ENCODE data around the gene EFCC1. TPM values are rescaled to one million over a fixed set of nuclear protein-coding genes. Genes with fewer than 3 reads are reported as not detected.

EFCC1 gene
- total RNA-seq, 2 experiments from 2014 or later = 0.10 to 0.20 TPM

DNA sequence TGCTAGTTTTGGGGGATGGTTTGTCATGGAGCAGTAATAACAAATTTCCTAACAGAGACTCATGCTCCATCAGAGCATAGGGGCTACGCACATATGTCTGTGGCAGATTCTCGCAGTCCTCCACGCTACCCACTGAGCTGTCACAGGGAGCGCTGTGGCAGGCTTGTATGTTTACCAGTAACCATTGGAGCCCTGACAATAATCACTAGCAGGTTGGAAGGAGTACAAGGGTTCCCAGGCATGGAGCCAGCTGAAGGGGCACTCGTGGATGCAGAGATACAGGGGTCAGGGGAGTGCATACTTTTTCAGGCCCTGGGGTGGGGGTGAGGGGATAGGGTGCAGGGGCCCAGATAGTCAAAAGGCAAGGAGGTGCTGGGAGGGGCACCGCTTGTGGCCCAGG, 51.6 kb downstream of the EFCC1 start:
- DNase-seq = no peak
- peaks cover 10% of the 10 kb centered on the region for H3K4me1 Mint-ChIP-seq (ENCODE audit: low read depth)
- CTCF ChIA-PET = interaction anchor here (0.6 to 5.4 kb wide), 36 partner anchors 9 to 263 kb away, joined by 3 to 64 read pairs (median 7); partner anchors contain the start of genes COPG1 and RAB43

DNA sequence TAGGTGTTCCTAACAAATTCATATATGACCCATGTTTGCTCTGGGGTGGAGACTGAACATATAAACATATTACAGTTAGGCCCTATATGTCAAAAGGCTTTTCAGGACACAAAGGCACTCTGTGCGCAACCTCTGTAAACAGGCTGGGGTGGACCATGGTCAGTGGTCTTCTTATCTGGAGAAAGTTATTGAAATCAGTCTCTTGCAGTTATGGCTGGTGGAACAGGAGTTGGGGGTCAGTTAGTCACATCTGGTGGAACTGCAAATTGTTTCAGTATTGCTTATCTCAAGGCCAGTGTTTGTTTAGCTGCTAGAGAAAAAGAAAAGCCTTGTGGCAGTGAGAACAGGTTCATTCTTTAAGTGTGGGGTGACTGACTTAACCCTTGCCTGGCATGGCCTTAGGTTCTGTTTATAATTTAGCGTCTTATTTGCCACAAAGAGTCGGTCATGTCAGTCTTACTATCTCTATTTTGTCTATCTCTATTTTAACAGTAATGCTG, 53.6 kb downstream of the EFCC1 start:
- CTCF ChIA-PET = interaction anchor here (1.0 to 5.4 kb wide), 14 partner anchors 11 to 190 kb away, joined by 4 to 64 read pairs (median 16); partner anchors contain the start of genes ACAD9 and RAB43
- H3K9me3 Mint-ChIP-seq = no peaks in the 10 kb centered on the region
- H3K27ac Mint-ChIP-seq = no peak overlapping the region
- intact Hi-C loops (cut with micrococcal nuclease) = loop anchor here (5.0 kb wide), 1 partner anchor 128 kb away; the partner anchor contains the start of gene CNBP
- peaks cover 15% of the 10 kb centered on the region for H3K4me1 Mint-ChIP-seq (ENCODE audit: low read depth)
- no peak for DNase-seq
- H3K27me3 Mint-ChIP-seq (ENCODE audit: low read depth) = no peaks in the 10 kb centered on the region
- H3K36me3 Mint-ChIP-seq (ENCODE audit: low read depth) = no peaks in the 10 kb centered on the region
- no peak overlapping the region for H3K4me3 Mint-ChIP-seq

More for the DNA sequence above, 51.6 kb downstream of the EFCC1 start:
- Mint-ChIP-seq H3K4me3 (no peak overlapping the region), H3K27me3 (ENCODE audit: low read depth) (no peaks in the 10 kb centered on the region), H3K36me3 (ENCODE audit: low read depth) (peaks cover 4% of the 10 kb centered on the region), H3K9me3 (peaks cover 8% of the 10 kb centered on the region), H3K27ac (no peak overlapping the region)
- intact Hi-C loops (cut with micrococcal nuclease) = loop anchor here (1.0 to 5.0 kb wide), 7 partner anchors 50 to 264 kb away; partner anchors contain the start of genes CNBP and ISY1

- no peaks in the 10 kb centered on the region for H3K27me3 Mint-ChIP-seq (ENCODE audit: low read depth)
- no peaks in the 10 kb centered on the region for H3K9me3 Mint-ChIP-seq
- H3K4me3 Mint-ChIP-seq = no peak overlapping the region
- no peak for DNase-seq
- peaks cover 15% of the 10 kb centered on the region for H3K4me1 Mint-ChIP-seq (ENCODE audit: low read depth)
- CTCF ChIA-PET = interaction anchor here (1.8 to 5.4 kb wide), 2 partner anchors 63 to 188 kb away, joined by 11 to 63 read pairs; partner anchors contain the start of gene RAB43
- H3K36me3 Mint-ChIP-seq (ENCODE audit: low read depth) = no peaks in the 10 kb centered on the region
- no peak overlapping the region for H3K27ac Mint-ChIP-seq
- intact Hi-C loops (cut with micrococcal nuclease) = no loop called here
Measured at GRCh38 chr3:129056451-129057173, 55.5 kb downstream of the EFCC1 start.

GRCh38 chr3:129057249-129057648, 56.1 kb downstream of the EFCC1 start:
- H3K27ac Mint-ChIP-seq = no peak overlapping the region

DNA sequence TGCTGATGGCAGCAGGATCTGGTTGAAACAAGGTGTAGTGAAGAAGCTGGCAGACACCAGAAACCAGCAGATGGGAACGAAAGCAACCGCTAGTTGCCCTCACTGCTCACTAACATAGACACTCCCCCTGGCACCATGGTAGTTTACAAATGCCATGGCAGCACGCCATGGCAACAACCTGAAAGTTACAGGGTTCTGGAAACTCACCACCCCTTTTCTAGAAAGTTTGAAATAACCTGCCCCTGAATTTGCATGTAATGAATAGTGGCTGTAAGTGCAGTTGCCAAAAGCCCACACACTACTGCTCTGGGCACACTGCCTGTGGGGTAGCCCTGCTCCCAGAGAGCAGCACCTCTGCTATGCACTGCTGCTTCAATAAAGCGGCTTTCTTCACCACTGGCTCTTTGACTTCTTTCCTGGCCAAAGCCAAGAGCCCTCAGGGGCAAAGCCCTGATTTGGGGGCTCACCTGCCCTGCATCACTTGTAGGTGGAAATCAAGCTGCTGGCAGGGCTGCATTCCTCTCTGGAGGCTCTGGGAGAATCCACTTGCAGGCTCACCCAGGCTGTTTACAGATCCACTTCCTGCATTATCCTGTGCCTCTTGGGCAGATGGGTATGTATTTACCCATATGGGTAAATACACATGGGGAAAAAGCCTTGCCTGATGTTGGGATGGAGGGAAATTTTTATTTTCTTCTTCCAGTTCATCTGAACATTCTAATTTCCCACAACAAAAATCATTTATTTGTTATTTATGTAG, 57.5 kb downstream of the EFCC1 start:
- DNase-seq = peak; percentile 17
- intact Hi-C loops (cut with micrococcal nuclease) = no loop called here
- no peak overlapping the region for H3K27ac Mint-ChIP-seq
- H3K4me3 Mint-ChIP-seq = no peak overlapping the region
- no peaks in the 10 kb centered on the region for H3K36me3 Mint-ChIP-seq (ENCODE audit: low read depth)
- CTCF ChIA-PET = interaction anchor here (1.0 kb wide), 1 partner anchor 10 kb away, joined by 3 read pairs; no protein-coding TSS in a partner anchor
- H3K4me1 Mint-ChIP-seq (ENCODE audit: low read depth) = peaks cover 12% of the 10 kb centered on the region
- H3K27me3 Mint-ChIP-seq (ENCODE audit: low read depth) = no peaks in the 10 kb centered on the region
- H3K9me3 Mint-ChIP-seq = no peaks in the 10 kb centered on the region

More at GRCh38 chr3:129057249-129057648, 56.1 kb downstream of the EFCC1 start:
- intact Hi-C loops (cut with micrococcal nuclease) = no loop called here
- CTCF ChIA-PET = no interaction called here
- H3K36me3 Mint-ChIP-seq (ENCODE audit: low read depth) = no peaks in the 10 kb centered on the region
- H3K9me3 Mint-ChIP-seq = no peaks in the 10 kb centered on the region
- H3K4me1 Mint-ChIP-seq (ENCODE audit: low read depth) = peaks cover 15% of the 10 kb centered on the region
- no peak for DNase-seq
- H3K27me3 Mint-ChIP-seq (ENCODE audit: low read depth) = no peaks in the 10 kb centered on the region
- no peak overlapping the region for H3K4me3 Mint-ChIP-seq

- no peaks in the 10 kb centered on the region for H3K36me3 Mint-ChIP-seq (ENCODE audit: low read depth)
- intact Hi-C loops (cut with micrococcal nuclease) = no loop called here
- H3K4me3 Mint-ChIP-seq = no peak overlapping the region
- no peaks in the 10 kb centered on the region for H3K9me3 Mint-ChIP-seq
- H3K4me1 Mint-ChIP-seq (ENCODE audit: low read depth) = peaks cover 8% of the 10 kb centered on the region
- H3K27me3 Mint-ChIP-seq (ENCODE audit: low read depth) = no peaks in the 10 kb centered on the region
- DNase-seq = no peak
- H3K27ac Mint-ChIP-seq = no peak overlapping the region
- CTCF ChIA-PET = interaction anchor here (1.0 kb wide), 1 partner anchor 9 kb away, joined by 3 read pairs; no protein-coding TSS in a partner anchor
Measured at GRCh38 chr3:129059311-129059958, 58.3 kb downstream of the EFCC1 start.

DNA sequence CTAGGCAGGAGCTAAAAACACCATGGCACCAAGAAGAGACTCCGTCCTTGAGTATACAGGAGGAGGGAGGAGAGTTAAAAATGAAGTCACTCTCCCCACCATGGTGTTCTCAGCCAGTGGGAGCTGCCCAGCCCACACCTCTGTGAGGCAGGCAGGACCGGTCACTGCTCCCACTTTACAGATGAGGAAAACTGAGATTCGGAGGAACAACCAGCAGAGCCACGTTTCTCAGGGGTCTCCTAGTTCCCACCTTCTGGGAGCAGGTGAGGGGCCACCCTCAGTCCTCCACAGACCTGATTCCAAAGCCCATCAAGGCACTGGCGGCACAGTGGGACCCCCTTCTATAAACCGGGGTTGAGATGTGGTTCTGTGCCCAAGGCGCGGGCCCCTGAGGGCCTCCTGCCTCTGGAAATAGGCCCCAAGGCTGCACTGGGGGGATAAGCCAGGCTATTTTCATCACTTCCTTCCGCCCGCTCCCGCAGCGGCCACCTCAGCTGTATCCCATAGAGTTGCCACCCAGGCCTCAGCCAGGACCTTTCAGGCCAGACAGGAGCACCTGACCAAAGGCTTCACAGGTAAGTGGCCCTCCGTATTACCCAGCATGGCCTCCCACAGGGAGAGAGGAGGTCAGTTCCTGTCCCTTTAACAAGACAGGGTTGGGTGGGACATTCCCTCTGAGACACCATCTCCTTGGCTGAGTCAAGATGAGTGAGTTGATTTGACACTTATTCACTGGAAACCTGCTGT, 59.3 kb downstream of the EFCC1 start, which contains the start of gene GP9:
GP9 (plus strand) TSS at position 504 of the 747 bp plus-strand sequence. CDS start 961 bp downstream, outside the sequence.
- CTCF ChIA-PET = no interaction called here
- peaks cover 7% of the 10 kb centered on the region for H3K4me1 Mint-ChIP-seq (ENCODE audit: low read depth)
- no peaks in the 10 kb centered on the region for H3K27me3 Mint-ChIP-seq (ENCODE audit: low read depth)
- H3K36me3 Mint-ChIP-seq (ENCODE audit: low read depth) = no peaks in the 10 kb centered on the region
- H3K4me3 Mint-ChIP-seq = no peak within 1 kb of the TSS
- intact Hi-C loops (cut with micrococcal nuclease) = no loop called here
- no peaks in the 10 kb centered on the region for H3K9me3 Mint-ChIP-seq
- no peak within 1 kb of the TSS for H3K27ac Mint-ChIP-seq
- DNase-seq = no peak

GRCh38 chr3:129061023-129061887, 60.2 kb downstream of the EFCC1 start:
- Mint-ChIP-seq H3K36me3 (ENCODE audit: low read depth) (no peaks in the 10 kb centered on the region), H3K27me3 (ENCODE audit: low read depth) (no peaks in the 10 kb centered on the region), H3K4me1 (ENCODE audit: low read depth) (peaks cover 7% of the 10 kb centered on the region), H3K9me3 (no peaks in the 10 kb centered on the region), H3K27ac (no peak overlapping the region), H3K4me3 (no peak overlapping the region)
- DNase-seq = no peak
- intact Hi-C loops (cut with micrococcal nuclease) = no loop called here
- CTCF ChIA-PET = interaction anchor here (3.0 kb wide), 1 partner anchor 8 kb away, joined by 19 read pairs; no protein-coding TSS in a partner anchor

DNA sequence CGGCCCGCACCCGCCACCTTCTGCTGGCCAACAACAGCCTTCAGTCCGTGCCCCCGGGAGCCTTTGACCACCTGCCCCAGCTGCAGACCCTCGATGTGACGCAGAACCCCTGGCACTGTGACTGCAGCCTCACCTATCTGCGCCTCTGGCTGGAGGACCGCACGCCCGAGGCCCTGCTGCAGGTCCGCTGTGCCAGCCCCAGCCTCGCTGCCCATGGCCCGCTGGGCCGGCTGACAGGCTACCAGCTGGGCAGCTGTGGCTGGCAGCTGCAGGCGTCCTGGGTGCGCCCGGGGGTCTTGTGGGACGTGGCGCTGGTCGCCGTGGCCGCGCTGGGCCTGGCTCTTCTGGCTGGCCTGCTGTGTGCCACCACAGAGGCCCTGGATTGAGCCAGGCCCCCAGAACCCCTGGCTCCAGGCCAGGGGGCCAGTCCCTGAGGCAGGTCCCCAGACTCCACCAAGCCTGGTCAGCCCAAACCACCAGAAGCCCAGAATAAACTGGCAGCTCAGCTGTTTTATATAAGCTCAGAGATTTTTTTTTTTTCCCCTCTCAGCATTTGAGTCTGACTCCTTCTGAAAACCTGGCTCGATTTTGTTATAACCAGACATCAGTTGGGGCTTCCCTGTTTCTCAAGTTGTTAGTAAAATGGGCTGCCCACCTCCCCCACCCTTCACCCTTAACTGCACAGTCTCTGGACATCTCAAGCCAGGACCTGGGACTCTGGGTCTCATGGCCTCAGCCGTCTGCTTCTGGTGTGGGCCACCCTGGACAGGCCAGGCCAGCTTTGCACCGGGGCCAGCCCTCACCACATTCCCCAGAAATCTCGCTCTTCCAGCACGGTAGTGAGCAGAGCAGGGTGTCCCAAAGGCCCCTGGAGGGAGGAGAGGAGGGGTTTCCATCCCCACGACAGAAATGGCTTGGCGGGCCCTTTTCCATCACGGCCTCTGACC, 61.1 kb downstream of the EFCC1 start:
- CTCF ChIA-PET = interaction anchor here (3.0 kb wide), 1 partner anchor 9 kb away, joined by 19 read pairs; no protein-coding TSS in a partner anchor

DNA sequence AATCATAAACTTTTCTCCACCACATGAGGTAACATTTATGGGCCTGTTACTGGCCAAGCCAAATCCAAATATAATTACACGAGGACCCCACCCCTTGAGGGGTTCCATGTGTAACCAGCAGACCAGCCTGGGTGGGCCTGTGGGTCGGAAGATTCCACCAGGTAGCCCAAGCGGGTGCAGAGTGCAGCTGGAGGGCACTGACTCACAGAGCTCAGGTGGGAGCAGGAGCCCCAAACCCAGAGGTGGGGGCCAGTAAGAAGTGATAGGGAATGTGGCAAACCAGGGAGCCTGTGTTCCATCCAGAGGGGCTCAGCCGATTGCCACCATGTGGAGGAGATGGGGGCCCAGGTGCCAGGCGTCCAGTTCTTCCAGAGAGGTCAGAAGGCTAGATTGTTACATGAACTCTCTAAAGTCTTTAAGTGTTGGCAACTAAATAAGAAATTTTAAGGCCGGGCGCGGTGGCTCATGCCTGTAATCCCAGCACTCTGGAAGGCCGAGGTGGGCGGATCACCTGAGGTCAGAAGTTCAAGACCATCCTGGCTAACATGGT, 62.1 kb downstream of the EFCC1 start:
- H3K36me3 Mint-ChIP-seq (ENCODE audit: low read depth) = no peaks in the 10 kb centered on the region
- peaks cover 13% of the 10 kb centered on the region for H3K4me1 Mint-ChIP-seq (ENCODE audit: low read depth)
- no peaks in the 10 kb centered on the region for H3K27me3 Mint-ChIP-seq (ENCODE audit: low read depth)
- intact Hi-C loops (cut with micrococcal nuclease) = no loop called here
- no peak for DNase-seq
- no peak overlapping the region for H3K4me3 Mint-ChIP-seq
- CTCF ChIA-PET = interaction anchor here (0.6 to 3.0 kb wide), 2 partner anchors 10 to 15 kb away, joined by 3 to 19 read pairs; no protein-coding TSS in a partner anchor
- no peak overlapping the region for H3K27ac Mint-ChIP-seq
- H3K9me3 Mint-ChIP-seq = no peaks in the 10 kb centered on the region

More for the DNA sequence above, 61.1 kb downstream of the EFCC1 start:
- H3K9me3 Mint-ChIP-seq = no peaks in the 10 kb centered on the region
- H3K4me1 Mint-ChIP-seq (ENCODE audit: low read depth) = peaks cover 7% of the 10 kb centered on the region
- H3K27me3 Mint-ChIP-seq (ENCODE audit: low read depth) = no peaks in the 10 kb centered on the region
- H3K27ac Mint-ChIP-seq = no peak overlapping the region
- no peak overlapping the region for H3K4me3 Mint-ChIP-seq
- intact Hi-C loops (cut with micrococcal nuclease) = no loop called here
- no peak for DNase-seq
- no peaks in the 10 kb centered on the region for H3K36me3 Mint-ChIP-seq (ENCODE audit: low read depth)
